Effector memory CD8-positive, alpha-beta T cell (primary cell): ENCODE results near the gene CREG2.

Source experiments
- ATAC-seq: fragments of 150-1000 bp; cut with Tn5 transposase; replicated peaks from 2 replicates; pipeline ENCODE4 v1.10.0; 2021; ENCODE audit warnings: mild to moderate bottlenecking, moderate library complexity
- DNase-seq, 3 experiments: peaks; one replicate each; pipeline ENCODE4 v3.0.0; 2021
- H3K27ac Mint-ChIP-seq, 2 donors: one replicate each; pipeline ENCODE4 v1.8.0; 2022; ENCODE audit warnings: mild to moderate bottlenecking in 2 of 2, mixed read lengths in 2 of 2, moderate library complexity in 2 of 2
- H3K27me3 Mint-ChIP-seq, 2 donors: one replicate each; pipeline ENCODE4 v1.8.0; 2022; ENCODE audit warnings: mixed read lengths in 2 of 2
- H3K36me3 Mint-ChIP-seq: one replicate; pipeline ENCODE4 v1.8.0; 2022; ENCODE audit warnings: mild to moderate bottlenecking, moderate library complexity, mixed read lengths; ENCODE audit not compliant: insufficient read depth
- H3K4me1 Mint-ChIP-seq, 2 donors: one replicate each; pipeline ENCODE4 v1.8.0; 2022; ENCODE audit warnings: low read depth in 2 of 2, mixed read lengths in 2 of 2
- H3K4me3 Mint-ChIP-seq, 2 donors: one replicate each; pipeline ENCODE4 v1.8.0; 2022; ENCODE audit warnings: mild to moderate bottlenecking in 2 of 2, mixed read lengths in 2 of 2, moderate library complexity in 2 of 2
- H3K9me3 Mint-ChIP-seq, 2 donors: one replicate each; pipeline ENCODE4 v1.8.0; 2022; ENCODE audit warnings: mixed read lengths in 2 of 2
- total RNA-seq, 9 experiments: gene quantifications; one replicate each; lab custom pipeline; 2026; lab: John Stamatoyannopoulos, UW

The CREG2 gene, protein sequence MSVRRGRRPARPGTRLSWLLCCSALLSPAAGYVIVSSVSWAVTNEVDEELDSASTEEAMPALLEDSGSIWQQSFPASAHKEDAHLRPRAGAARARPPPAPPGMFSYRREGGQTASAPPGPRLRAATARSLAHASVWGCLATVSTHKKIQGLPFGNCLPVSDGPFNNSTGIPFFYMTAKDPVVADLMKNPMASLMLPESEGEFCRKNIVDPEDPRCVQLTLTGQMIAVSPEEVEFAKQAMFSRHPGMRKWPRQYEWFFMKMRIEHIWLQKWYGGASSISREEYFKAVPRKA
- total RNA-seq = 0 to 0.21 (median 0) reads per million in 9 experiments

DNA sequence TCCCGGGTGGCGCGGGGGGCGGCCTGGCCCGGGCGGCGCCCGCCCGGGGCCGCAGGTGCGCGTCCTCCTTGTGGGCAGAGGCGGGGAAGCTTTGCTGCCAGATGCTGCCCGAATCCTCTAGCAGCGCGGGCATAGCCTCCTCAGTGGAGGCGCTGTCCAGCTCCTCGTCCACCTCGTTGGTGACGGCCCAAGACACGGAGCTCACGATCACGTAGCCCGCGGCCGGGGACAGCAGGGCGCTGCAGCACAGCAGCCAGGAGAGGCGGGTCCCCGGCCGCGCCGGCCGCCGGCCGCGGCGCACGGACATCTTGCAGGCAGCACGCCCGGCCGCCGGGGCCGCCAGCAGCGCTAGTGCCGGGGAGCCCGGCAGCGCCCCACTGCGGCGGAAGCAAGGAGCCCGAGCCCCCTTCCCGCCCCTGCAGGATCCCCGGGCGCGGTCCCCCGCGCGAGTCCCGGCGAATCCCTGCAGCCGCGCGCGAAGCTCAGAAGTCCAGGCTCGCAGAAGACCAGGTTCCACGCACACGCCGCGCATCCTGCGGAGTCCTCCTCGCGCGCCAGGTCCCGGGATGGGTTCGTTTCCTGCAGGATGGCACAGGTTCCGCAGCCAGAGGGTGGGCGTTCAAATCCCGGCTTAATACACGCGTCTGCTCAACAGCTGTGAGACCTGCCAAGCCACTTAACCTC, at the start of gene CREG2:
CREG2 (minus strand) TSS at position 353 of the 684 bp plus-strand sequence; CDS start at position 307, 46 bp downstream.
- Mint-ChIP-seq H3K36me3 (no peaks in the 10 kb centered on the region), H3K27ac (no peak within 1 kb of the TSS), H3K4me1 (peaks cover 5 to 12% of the 10 kb centered on the region in 2 donors), H3K4me3 (peak within 1 kb of the TSS; percentile 66 to 76), H3K9me3 (no peaks in the 10 kb centered on the region), H3K27me3 (peaks cover 76 to 92% of the 10 kb centered on the region in 2 donors)
- ATAC-seq (peak; percentile 93), DNase-seq (peak; percentile 34 to 51 (median 43))

DNA sequence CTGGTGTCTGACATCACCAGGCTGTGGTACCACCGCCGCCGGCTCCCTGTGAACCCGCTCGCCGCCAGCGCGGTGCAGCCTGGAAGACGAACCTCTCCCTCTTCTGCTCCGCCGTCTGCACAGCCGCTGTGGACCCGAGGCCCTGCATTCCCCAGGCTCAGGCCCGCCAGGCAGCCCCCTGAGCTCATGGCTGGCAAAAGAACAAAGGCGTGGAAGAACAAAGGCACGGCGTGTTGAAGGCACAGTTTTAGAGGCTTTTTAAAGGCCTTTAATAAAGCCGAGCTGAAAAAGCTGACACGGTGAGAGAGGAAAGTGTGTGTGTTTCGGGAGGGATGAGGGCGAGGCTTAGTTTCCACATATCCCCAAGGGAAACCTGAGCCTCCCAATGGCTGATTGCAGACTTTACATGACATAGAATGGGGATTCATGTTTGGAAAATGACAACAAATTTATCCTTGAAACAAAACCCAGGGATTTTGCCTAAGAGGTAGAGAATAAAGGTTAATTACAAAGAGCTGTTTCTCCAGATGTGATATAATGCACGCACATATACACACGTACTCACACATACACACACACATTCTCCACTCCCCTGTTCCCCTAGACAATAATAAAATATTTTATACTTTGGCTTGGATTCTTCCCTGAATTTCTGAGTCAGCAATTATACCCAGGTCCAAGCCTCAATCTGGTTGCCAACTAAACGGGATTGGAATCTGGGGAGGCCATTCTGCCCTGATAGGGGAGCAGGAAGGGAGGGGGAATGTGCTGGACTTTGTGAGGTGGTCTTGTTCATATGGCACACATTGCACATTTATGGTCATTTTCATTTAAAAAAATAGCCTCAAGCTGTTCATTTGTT, 47.9 kb upstream of the CREG2 start:
- H3K4me1 Mint-ChIP-seq = no peaks in the 10 kb centered on the region
- H3K4me3 Mint-ChIP-seq = no peak overlapping the region
- ATAC-seq = no peak
- DNase-seq = no peak
- peaks cover 6 to 8% of the 10 kb centered on the region in 2 donors for H3K27me3 Mint-ChIP-seq
- no peak overlapping the region for H3K27ac Mint-ChIP-seq
- no peaks in the 10 kb centered on the region for H3K9me3 Mint-ChIP-seq
- H3K36me3 Mint-ChIP-seq = no peaks in the 10 kb centered on the region

DNA sequence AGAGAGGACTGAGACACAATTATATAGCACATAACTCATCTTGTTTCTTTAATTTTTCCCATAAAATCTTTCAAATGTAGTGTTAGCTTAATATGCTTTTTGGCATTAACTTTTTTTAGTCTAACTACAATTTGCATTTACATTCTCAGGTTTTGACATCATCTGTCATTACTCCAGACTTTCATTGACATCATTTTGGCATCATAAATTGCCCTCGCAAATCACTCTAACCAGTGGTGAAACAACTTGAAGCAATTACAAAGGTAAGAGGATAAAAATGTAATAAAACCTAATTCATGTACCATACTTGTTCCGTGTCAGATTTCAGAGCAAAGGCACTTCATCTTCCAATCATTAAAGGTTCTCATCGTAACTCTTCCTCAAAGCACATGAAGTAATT, 46.2 kb upstream of the CREG2 start:
- no peak for ATAC-seq
- no peaks in the 10 kb centered on the region for H3K4me1 Mint-ChIP-seq
- no peaks in the 10 kb centered on the region for H3K36me3 Mint-ChIP-seq
- no peak overlapping the region for H3K27ac Mint-ChIP-seq
- H3K27me3 Mint-ChIP-seq = peaks cover 6 to 8% of the 10 kb centered on the region in 2 donors
- H3K4me3 Mint-ChIP-seq = no peak overlapping the region
- no peak for DNase-seq
- no peaks in the 10 kb centered on the region for H3K9me3 Mint-ChIP-seq

DNA sequence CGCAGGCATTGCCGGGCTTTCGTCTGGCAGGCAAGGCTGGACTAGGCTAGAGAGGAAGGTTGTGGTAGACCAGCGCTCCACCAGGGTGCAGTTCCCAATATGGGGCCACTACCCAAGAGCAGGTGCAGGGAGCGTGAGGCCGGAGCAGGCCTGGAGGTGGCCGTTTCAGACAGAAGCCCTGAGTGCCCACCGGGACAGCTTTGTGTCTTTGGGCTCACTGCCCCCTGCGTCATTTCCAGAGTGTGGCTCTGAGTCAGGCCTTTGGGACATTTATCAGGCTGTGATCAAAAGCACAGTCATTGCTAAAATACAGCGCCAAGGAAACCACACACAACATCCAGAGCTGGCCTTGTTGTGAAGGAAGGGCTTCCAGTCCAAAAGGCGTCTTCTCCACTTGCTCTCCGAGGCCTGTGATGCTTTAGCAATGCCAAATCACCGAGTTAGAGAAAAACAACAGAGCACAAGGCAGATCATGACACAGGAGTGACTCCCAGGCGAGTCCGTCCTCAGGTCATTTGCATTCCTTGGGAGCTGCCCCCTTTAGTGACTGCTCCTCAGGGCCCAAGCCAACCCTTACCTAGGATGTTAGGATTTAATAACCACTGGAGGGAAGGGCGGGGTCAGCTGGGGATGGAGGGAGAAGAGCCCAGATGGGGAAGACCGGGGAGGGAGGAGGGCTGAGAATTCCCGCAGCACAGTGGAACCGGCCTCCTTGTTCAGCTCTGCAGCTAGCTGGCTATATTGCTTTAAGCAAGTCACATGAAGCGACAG, 45.3 kb upstream of the CREG2 start:
- H3K4me3 Mint-ChIP-seq = no peak overlapping the region
- peaks cover 6 to 8% of the 10 kb centered on the region in 2 donors for H3K27me3 Mint-ChIP-seq
- H3K27ac Mint-ChIP-seq = no peak overlapping the region
- H3K4me1 Mint-ChIP-seq = no peaks in the 10 kb centered on the region
- no peak for ATAC-seq
- no peaks in the 10 kb centered on the region for H3K36me3 Mint-ChIP-seq
- H3K9me3 Mint-ChIP-seq = no peaks in the 10 kb centered on the region
- no peak for DNase-seq

DNA sequence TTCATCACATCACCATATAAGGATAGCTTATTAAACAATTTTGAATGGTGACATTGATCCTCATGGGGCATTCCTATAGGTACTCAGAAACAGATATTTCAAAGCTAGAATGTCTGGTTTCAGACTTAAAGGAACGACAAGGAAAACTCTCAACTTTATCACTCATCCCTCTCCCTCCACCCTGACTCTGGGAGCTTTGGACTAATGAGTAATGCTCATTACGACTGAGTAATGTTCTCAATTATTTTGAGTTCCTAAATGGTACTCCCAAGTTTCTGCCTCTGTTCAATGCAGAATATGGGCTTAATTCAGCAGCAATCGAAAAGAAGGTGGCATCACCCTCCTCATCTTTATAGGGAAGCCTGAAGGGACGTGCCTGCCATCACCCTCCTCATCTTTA, 44.2 kb upstream of the CREG2 start:
- Mint-ChIP-seq H3K36me3 (no peaks in the 10 kb centered on the region), H3K9me3 (no peaks in the 10 kb centered on the region), H3K4me1 (no peaks in the 10 kb centered on the region), H3K27ac (no peak overlapping the region), H3K27me3 (peaks cover 3 to 13% of the 10 kb centered on the region in 2 donors), H3K4me3 (no peak overlapping the region)
- DNase-seq (no peak), ATAC-seq (no peak)

DNA sequence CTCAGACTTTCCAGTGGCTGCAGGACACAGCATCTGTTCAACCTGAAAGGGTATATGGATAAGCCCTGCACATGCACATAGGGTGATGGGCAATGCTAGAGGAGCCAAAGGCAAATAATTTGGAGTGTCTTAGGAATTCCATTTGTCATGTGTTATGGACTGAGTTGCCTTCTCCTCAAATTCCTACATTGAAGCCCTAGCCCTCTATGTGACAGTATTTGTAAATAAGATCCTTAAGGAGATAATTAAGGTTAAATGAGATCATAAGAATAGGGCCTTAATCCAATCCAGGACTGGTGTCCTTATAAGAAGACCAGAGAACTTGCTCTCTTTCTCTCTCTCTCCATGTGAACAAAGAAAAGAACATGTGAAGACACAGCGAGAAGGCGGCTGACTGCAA, 42.9 kb upstream of the CREG2 start:
- Mint-ChIP-seq H3K27me3 (peaks cover 0 to 8% of the 10 kb centered on the region in 2 donors), H3K4me1 (no peaks in the 10 kb centered on the region), H3K4me3 (no peak overlapping the region), H3K9me3 (no peaks in the 10 kb centered on the region), H3K27ac (no peak overlapping the region), H3K36me3 (no peaks in the 10 kb centered on the region)
- no peak for ATAC-seq
- no peak for DNase-seq

DNA sequence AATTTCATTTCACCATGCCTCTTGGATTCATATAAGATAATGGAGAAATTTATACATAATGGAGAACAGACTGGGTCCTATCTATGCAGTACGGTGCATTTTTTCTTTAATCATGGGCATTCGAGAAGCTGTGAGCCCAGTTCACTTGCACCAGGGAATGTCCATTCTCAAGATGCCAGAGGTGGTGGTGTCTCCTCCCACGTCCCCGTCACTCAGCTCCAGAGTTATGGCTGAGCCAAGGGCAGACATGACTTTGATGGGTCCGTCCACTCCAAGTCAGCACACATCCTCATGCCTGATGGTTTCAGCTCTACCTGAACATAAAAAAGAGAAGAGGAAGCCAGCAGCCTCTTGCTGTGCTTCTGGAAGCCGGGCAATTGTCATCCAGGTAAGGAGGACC, 42.1 kb upstream of the CREG2 start:
- Mint-ChIP-seq H3K4me1 (no peaks in the 10 kb centered on the region), H3K36me3 (no peaks in the 10 kb centered on the region), H3K4me3 (no peak overlapping the region), H3K27ac (no peak overlapping the region), H3K9me3 (no peaks in the 10 kb centered on the region), H3K27me3 (peaks cover 0 to 8% of the 10 kb centered on the region in 2 donors)
- no peak for DNase-seq
- ATAC-seq = no peak

DNA sequence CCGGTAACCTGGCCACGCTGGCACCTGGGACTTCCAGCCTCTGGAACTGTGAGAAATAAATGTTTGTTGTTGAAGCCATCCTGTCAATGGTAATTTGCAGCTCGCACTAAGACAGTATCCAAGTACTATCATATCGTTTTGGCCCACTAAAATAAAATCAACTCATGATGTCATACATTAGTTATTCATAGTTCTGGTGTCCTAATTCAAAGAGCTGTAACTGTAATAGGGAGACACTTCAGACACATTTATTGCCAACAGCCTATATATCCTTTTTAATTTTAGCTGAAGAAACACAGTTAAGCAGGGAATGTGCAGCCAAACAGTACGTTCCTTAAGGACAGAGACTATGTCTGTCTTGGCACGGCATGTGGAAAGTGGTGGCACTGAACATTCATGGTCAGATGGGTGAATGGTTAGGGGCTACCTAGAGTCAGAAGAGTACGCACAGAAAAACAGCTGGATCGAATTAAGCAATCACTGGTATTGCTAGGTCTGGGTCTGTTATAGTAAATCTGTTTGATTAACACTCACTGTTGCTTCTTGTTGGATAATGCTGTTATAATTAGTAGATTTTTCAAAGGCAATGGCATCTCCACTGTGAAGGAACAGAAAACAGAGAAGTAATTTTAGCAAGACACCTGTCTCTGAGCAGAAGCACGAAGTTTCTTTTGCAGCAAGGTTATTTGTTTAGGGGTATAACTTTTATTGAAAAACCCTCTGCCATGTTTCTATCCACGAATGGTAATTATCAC, 41.3 kb upstream of the CREG2 start:
- Mint-ChIP-seq H3K27me3 (peaks cover 0 to 11% of the 10 kb centered on the region in 2 donors), H3K9me3 (no peaks in the 10 kb centered on the region), H3K4me3 (no peak overlapping the region), H3K36me3 (no peaks in the 10 kb centered on the region), H3K4me1 (no peaks in the 10 kb centered on the region), H3K27ac (no peak overlapping the region)
- DNase-seq (no peak), ATAC-seq (no peak)

DNA sequence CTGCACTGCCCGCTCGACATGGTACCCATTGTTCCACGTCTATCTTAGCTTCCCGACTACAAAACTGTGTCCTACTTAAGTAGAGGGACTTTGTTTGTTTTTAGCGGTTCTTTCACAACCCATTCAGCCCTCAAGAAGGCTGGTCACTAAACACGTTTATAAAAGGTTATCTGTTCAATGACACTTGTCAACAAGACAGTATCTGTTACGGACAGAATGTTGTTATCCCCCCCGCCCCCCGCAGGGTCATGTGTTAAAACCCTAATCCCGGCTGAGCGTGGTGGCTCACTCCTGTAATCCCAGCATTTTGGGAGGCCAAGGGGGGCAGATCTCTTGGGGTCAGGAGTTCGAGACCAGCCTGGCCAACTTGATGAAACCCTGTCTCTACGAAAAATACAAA, 40.4 kb upstream of the CREG2 start:
- no peak for DNase-seq
- Mint-ChIP-seq H3K4me3 (no peak overlapping the region), H3K36me3 (no peaks in the 10 kb centered on the region)

DNA sequence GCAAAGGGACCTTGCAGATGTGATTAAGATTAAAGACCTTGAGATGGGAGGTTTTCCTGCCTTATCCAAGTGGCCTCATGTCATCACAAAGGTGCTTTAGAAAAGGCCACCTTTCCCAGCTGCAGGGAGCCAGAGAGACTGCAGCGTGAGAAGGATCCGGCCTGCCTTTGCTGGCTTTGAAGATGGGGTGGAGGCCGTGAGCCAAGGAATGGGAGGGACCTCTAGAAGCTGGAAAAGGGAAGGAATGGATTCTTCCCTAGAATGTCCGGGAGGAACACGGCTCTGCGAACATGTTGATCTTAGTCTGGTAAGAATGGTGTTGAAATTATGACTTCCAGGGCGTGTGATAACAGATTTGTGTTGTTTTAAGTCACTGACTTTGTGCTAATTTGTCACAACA, 39.9 kb upstream of the CREG2 start:
- Mint-ChIP-seq H3K27me3 (peaks cover 0 to 14% of the 10 kb centered on the region in 2 donors), H3K4me3 (no peak overlapping the region), H3K9me3 (no peaks in the 10 kb centered on the region), H3K36me3 (no peaks in the 10 kb centered on the region), H3K4me1 (no peaks in the 10 kb centered on the region), H3K27ac (no peak overlapping the region)
- DNase-seq (no peak), ATAC-seq (no peak)

More for the DNA sequence above, 40.4 kb upstream of the CREG2 start:
- Mint-ChIP-seq H3K4me1 (no peaks in the 10 kb centered on the region), H3K27me3 (peaks cover 0 to 14% of the 10 kb centered on the region in 2 donors), H3K9me3 (no peaks in the 10 kb centered on the region), H3K27ac (no peak overlapping the region)
- no peak for ATAC-seq

DNA sequence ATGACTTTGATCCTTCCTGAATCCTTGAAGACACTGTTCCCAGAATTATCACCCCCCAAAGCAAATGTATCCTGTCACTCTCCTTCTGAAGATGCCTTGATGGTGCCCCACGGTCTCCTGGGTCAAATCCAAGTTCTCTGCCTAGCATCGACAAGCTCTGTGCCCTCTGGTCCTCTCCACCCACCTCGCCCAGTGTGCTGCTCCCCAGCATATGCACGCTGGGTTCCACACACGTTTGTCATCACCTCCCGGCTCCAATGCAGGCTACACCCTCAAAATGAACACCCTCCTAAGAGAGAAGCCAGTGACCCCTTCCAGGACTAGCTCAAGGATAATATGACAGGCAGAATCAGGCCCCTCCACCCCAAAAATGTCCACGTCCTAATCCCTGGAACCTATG, 39.5 kb upstream of the CREG2 start:
- no peak overlapping the region for H3K4me3 Mint-ChIP-seq
- no peaks in the 10 kb centered on the region for H3K9me3 Mint-ChIP-seq
- peaks cover 0 to 14% of the 10 kb centered on the region in 2 donors for H3K27me3 Mint-ChIP-seq
- no peak overlapping the region for H3K27ac Mint-ChIP-seq
- no peaks in the 10 kb centered on the region for H3K4me1 Mint-ChIP-seq
- DNase-seq (no peak), ATAC-seq (no peak)
- H3K36me3 Mint-ChIP-seq = no peaks in the 10 kb centered on the region

DNA sequence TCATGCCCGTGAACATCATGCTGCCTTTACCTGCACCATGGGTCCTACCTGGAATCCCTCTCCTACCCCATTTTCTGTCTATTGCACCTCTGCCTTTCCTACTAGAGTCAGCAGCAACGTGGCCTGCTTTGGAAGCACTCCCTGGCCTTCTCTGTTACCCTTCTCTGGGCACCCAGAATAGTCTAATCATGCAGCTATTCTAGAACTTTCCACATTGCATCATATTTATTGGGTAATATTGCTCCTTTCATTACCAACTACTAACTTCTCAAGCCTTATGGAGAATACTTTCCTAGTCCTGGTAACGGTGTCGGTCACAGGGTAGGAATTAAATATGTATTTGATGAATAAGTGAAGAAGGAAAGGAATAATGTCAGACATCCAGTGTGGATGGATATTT, 33.3 kb upstream of the CREG2 start:
- ATAC-seq (no peak), DNase-seq (no peak)
- Mint-ChIP-seq H3K27ac (no peak overlapping the region), H3K36me3 (no peaks in the 10 kb centered on the region), H3K27me3 (peaks cover 20 to 28% of the 10 kb centered on the region in 2 donors), H3K9me3 (no peaks in the 10 kb centered on the region), H3K4me3 (no peak overlapping the region), H3K4me1 (no peaks in the 10 kb centered on the region)
